Ureter (tissue), 1 donor: ENCODE measurements around the gene HSPA8. TPM values are rescaled to one million over a fixed set of nuclear protein-coding genes. Genes with fewer than 3 reads are reported as not detected.

Source experiments
- DNase-seq: peaks from one replicate; pipeline ENCODE4 v3.0.0-alpha.2; 2020; ENCODE audit warnings: low spot score
- total RNA-seq: library from RNA; stranded (reverse); gene quantifications from one replicate; pipeline ENCODE4 v1.2.4, GENCODE V29; 2023
- donor health status: DM: yes; HTN: yes; CAD: no.

HSPA8 gene
- total RNA-seq, 1 donor from 2014 or later, result 1,206 TPM

GRCh38 chr11:123047266-123047946, 14.5 kb downstream of the HSPA8 start:
- no peak for DNase-seq

- no peak for DNase-seq
Measured at GRCh38 chr11:123046473-123047259, 15.3 kb downstream of the HSPA8 start.

GRCh38 chr11:123045101-123045500, 16.8 kb downstream of the HSPA8 start:
- DNase-seq, result no peak

- DNase-seq, result no peak
Measured at GRCh38 chr11:123041185-123041584, 20.8 kb downstream of the HSPA8 start.

- no peak for DNase-seq
Measured at GRCh38 chr11:123040111-123040432, 21.9 kb downstream of the HSPA8 start.

- DNase-seq, result no peak
Measured at GRCh38 chr11:123035831-123036230, 26.1 kb downstream of the HSPA8 start.

GRCh38 chr11:123034597-123034996, 27.3 kb downstream of the HSPA8 start:
- no peak for DNase-seq

GRCh38 chr11:123033895-123034294, 28.0 kb downstream of the HSPA8 start:
- no peak for DNase-seq

GRCh38 chr11:123030517-123030916, 31.4 kb downstream of the HSPA8 start:
- DNase-seq, result no peak

- DNase-seq, result no peak
Measured at GRCh38 chr11:123020968-123021367, 41.0 kb downstream of the HSPA8 start.

GRCh38 chr11:123018702-123019101, 43.2 kb downstream of the HSPA8 start:
- DNase-seq, result no peak

GRCh38 chr11:123011510-123011909, 50.4 kb downstream of the HSPA8 start:
- DNase-seq, result no peak

Other genes with a start within 250 kb of the HSPA8 start
- gene CRTAM, start 223.6 kb downstream of the HSPA8 start, total RNA-seq, result 1.1 TPM
- gene JHY, start 179.4 kb downstream of the HSPA8 start, total RNA-seq, result 11.1 TPM
- gene BSX, start 80.3 kb downstream of the HSPA8 start, total RNA-seq, result not detected
- gene CLMP, start 133.1 kb upstream of the HSPA8 start, total RNA-seq, result 34.4 TPM